Left lung (tissue), 14 donors: Measurements from ENCODE around the gene ZNF831. TPM values are rescaled to one million over a fixed set of nuclear protein-coding genes. Genes with fewer than 3 reads are reported as not detected.

Experiments
- ATAC-seq: fragments of 200-7000 bp; cut with Tn5 transposase; one replicate; pipeline ENCODE4 v1.9.1; 2020; ENCODE audit warnings: moderate library complexity
- DNase-seq, 4 donors: peaks; one replicate each; pipeline ENCODE4 v3.0.0-alpha.2; 2013 to 2020
- H3K27ac ChIP-seq, 2 donors: fragments of 200-600 bp; sonication (generic) in 1 of 2; one replicate each; pipeline versions ENCODE4 v1.5.0 to v1.8.0; 2020 to 2021
- H3K27me3 ChIP-seq, 2 donors: fragments of 200-600 bp; sonication (generic) in 1 of 2; one replicate each; pipeline versions ENCODE4 v1.5.0 to v1.8.0; 2020 to 2021
- H3K36me3 ChIP-seq, 2 donors: fragments of 200-600 bp; sonication (generic) in 1 of 2; one replicate each; pipeline versions ENCODE4 v1.5.0 to v1.8.0; 2020 to 2021
- H3K4me1 ChIP-seq, 2 donors: fragments of 200-600 bp; one replicate each; pipeline ENCODE4 v1.8.0; 2021
- H3K4me3 ChIP-seq, 2 donors: fragments of 200-600 bp; sonication (generic) in 1 of 2; one replicate each; pipeline versions ENCODE4 v1.5.0 to v1.8.0; 2020 to 2021; ENCODE audit warnings: mild to moderate bottlenecking in 1 of 2
- H3K9me3 ChIP-seq, 2 donors: fragments of 200-600 bp; sonication (generic) in 1 of 2; one replicate each; pipeline versions ENCODE4 v1.5.0 to v1.8.0; 2020 to 2021
- intact Hi-C, 2 donors: fragments of 100-400 bp; cut with DNase I; formaldehyde crosslinking; loops; one replicate each; pipeline versions ENCODE4 v1.11.2 to v1.14.2; 2022
- long read RNA-seq, 12 donors: library from polyadenylated mRNA in 2 of 12; unstranded in 2 of 12; transcript quantifications; one replicate each; pipeline ENCODE4 v2.0.0 and lab custom pipeline, GENCODE V29; 2019 to 2026
- polyA plus RNA-seq, 6 donors: library from polyadenylated mRNA; unstranded; fragments of 120-200 nt; gene quantifications; one replicate each; pipeline ENCODE4 v1.2.1, GENCODE V29; 2013; ENCODE audit not compliant: insufficient read length in 6 of 6
- total RNA-seq, 2 donors: library from RNA; stranded (reverse); fragmentation: NEBNext Ultra II Directional; extraction: Animal tissue kit (Norgen Biotek cat#: 25700); gene quantifications; one replicate each; pipeline ENCODE4 v1.2.1, GENCODE V29; 2021
- TF ChIP-seq, protein P1 (sequence below), 2 donors: fragments of 200-600 bp; sonication (generic) in 1 of 2; IDR thresholded peaks; one replicate each; pipeline versions ENCODE4 v1.5.0 to v1.8.0; 2021; ENCODE audit warnings: antibody characterized with exemption in 2 of 2
- donor health status: DM: no; HTN: yes; CAD: no.
- donor health status: DM: no; HTN: no; CAD: no.

Gene ZNF831
- total RNA-seq: 1 to 10 TPM in 1 of 2 donors, under 1 TPM in 1; 0.38 to 1.1 TPM
- under 1 TPM; 0.13 to 0.21 (median 0.18) TPM for polyA plus RNA-seq
- long read RNA-seq, donor 1: 0 reads
- long read RNA-seq, donor 2: 0 reads
- long read RNA-seq, donor 3: 0 reads
- long read RNA-seq, donor 4: 0 reads
- long read RNA-seq, donor 5: 0 reads
- long read RNA-seq, donor 6, full-length matches to known transcripts: 1 of 1 reads
- long read RNA-seq, donor 6, partial matches to known transcripts: 0 of 1 reads
- long read RNA-seq, donor 6, other reads (novel, unspliced or antisense): 0 of 1 reads
- long read RNA-seq, donor 7: 0 reads
- long read RNA-seq, donor 8: 0 reads
- long read RNA-seq, donor 9: 0 reads
- long read RNA-seq, donor 10: 0 reads
- long read RNA-seq, donor 11: 0 reads
- long read RNA-seq, donor 12: 0 reads

- peaks cover 0 to 18% of the 10 kb centered on the region in 2 donors for H3K27me3 ChIP-seq
- H3K36me3 ChIP-seq: no peaks in the 10 kb centered on the region
- no peak within 1 kb of the TSS for H3K4me3 ChIP-seq
- intact Hi-C loops: no loop called here
- ATAC-seq: no peak
- peak within 1 kb of the TSS in 1 of 2 donors; percentile 74 for H3K27ac ChIP-seq
- no peaks in the 10 kb centered on the region for H3K9me3 ChIP-seq
- peaks cover 0 to 4% of the 10 kb centered on the region in 2 donors for H3K4me1 ChIP-seq
- DNase-seq: no peak
- TF ChIP-seq, protein P1, sequence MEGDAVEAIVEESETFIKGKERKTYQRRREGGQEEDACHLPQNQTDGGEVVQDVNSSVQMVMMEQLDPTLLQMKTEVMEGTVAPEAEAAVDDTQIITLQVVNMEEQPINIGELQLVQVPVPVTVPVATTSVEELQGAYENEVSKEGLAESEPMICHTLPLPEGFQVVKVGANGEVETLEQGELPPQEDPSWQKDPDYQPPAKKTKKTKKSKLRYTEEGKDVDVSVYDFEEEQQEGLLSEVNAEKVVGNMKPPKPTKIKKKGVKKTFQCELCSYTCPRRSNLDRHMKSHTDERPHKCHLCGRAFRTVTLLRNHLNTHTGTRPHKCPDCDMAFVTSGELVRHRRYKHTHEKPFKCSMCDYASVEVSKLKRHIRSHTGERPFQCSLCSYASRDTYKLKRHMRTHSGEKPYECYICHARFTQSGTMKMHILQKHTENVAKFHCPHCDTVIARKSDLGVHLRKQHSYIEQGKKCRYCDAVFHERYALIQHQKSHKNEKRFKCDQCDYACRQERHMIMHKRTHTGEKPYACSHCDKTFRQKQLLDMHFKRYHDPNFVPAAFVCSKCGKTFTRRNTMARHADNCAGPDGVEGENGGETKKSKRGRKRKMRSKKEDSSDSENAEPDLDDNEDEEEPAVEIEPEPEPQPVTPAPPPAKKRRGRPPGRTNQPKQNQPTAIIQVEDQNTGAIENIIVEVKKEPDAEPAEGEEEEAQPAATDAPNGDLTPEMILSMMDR (IDR thresholded peaks at IDR 0.05): no peak
Measured at GRCh38 chr20:59163631-59164530, at the start of gene ZNF831. ZNF831 (plus strand) TSS chr20:59163821; CDS start chr20:59191020, 27,199 bp downstream.

- ATAC-seq (no peak), DNase-seq (no peak)
- intact Hi-C loops: no loop called here
- TF ChIP-seq, protein P1 (IDR thresholded peaks at IDR 0.05): no peak
- H3K4me1 ChIP-seq: peaks cover 0 to 14% of the 10 kb centered on the region in 2 donors
- no peak overlapping the region for H3K4me3 ChIP-seq
- H3K9me3 ChIP-seq: no peaks in the 10 kb centered on the region
- H3K27ac ChIP-seq: no peak overlapping the region
- H3K27me3 ChIP-seq: peaks cover 0 to 4% of the 10 kb centered on the region in 2 donors
- no peaks in the 10 kb centered on the region for H3K36me3 ChIP-seq
Measured at GRCh38 chr20:59117526-59117925, 46.1 kb upstream of the ZNF831 start.

DNA sequence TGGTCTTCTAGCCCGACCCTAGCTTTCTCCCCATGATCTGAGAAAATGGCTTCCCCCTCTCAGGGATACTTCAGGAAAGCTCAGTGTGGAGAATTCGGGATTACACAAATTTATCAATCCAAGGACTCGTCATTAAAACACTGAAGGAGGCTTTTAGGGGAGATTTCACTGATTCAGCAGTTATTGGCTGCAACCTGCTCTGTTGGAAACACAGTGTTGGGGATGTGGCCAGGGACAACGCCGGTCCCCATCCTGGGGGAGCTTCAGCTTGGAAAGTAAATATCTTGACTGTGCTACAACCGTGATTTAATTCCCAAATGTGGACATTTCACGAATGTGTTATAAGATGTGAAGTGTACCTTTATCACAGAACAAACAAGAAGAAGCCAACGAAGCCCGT lies 44.8 kb upstream of the ZNF831 start:
- Histone ChIP-seq H3K4me3 (no peak overlapping the region), H3K36me3 (no peaks in the 10 kb centered on the region), H3K9me3 (no peaks in the 10 kb centered on the region), H3K27me3 (peaks cover 0 to 4% of the 10 kb centered on the region in 2 donors), H3K27ac (no peak overlapping the region), H3K4me1 (peaks cover 0 to 21% of the 10 kb centered on the region in 2 donors)
- DNase-seq (no peak), ATAC-seq (no peak)
- intact Hi-C loops: no loop called here
- TF ChIP-seq, protein P1 (IDR thresholded peaks at IDR 0.05): no peak

- ATAC-seq (no peak), DNase-seq (no peak)
- Histone ChIP-seq H3K4me1 (peaks cover 0 to 21% of the 10 kb centered on the region in 2 donors), H3K9me3 (no peaks in the 10 kb centered on the region), H3K36me3 (no peaks in the 10 kb centered on the region), H3K27me3 (peaks cover 0 to 12% of the 10 kb centered on the region in 2 donors), H3K4me3 (no peak overlapping the region), H3K27ac (no peak overlapping the region)
- TF ChIP-seq, protein P1 (IDR thresholded peaks at IDR 0.05): no peak
- intact Hi-C loops: no loop called here
Measured at GRCh38 chr20:59120491-59120890, 43.1 kb upstream of the ZNF831 start.

DNA sequence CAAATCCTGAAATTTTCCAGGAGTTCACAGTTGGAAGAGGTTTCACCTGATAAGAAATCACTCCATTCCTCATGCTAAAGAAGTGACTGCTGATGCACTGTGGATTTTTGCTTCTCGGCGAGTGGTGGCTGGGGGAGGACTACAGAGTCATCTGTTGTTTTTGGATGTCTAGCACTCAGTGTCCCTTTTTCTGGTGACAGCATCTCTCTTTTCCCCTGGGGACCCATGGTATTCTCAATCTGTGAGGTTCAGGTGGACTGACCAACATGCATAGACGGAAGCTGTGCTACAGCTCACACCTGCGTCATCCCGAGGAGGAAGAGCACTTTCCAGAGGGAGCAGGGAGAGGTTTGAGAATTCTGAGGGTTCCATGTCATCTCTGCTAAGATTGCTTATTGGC lies 42.7 kb upstream of the ZNF831 start:
- Histone ChIP-seq H3K4me3 (no peak overlapping the region), H3K27ac (no peak overlapping the region), H3K36me3 (no peaks in the 10 kb centered on the region), H3K4me1 (peaks cover 0 to 21% of the 10 kb centered on the region in 2 donors), H3K9me3 (no peaks in the 10 kb centered on the region), H3K27me3 (peaks cover 0 to 12% of the 10 kb centered on the region in 2 donors)
- ATAC-seq (no peak), DNase-seq (no peak)
- TF ChIP-seq, protein P1 (IDR thresholded peaks at IDR 0.05): no peak
- intact Hi-C loops: no loop called here
